Glomerular endothelial cell (primary cell): ENCODE results near the gene CYP4F8. TPM values are rescaled to one million over a fixed set of nuclear protein-coding genes. Genes with fewer than 3 reads are reported as not detected.

Experiments used
- DNase-seq: peaks from one replicate; pipeline ENCODE4 v3.0.0-alpha.2; 2011; ENCODE audit warnings: low read depth, low spot score; ENCODE audit errors: extremely low read depth
- total RNA-seq: library from RNA; depleted of rRNA; stranded (reverse); fragments of >200 nt; gene quantifications from 2 replicates; pipeline ENCODE4 v1.2.3, GENCODE V29; 2015

CYP4F8 gene
- total RNA-seq, 1 donor from 2014 or later = not detected

DNA sequence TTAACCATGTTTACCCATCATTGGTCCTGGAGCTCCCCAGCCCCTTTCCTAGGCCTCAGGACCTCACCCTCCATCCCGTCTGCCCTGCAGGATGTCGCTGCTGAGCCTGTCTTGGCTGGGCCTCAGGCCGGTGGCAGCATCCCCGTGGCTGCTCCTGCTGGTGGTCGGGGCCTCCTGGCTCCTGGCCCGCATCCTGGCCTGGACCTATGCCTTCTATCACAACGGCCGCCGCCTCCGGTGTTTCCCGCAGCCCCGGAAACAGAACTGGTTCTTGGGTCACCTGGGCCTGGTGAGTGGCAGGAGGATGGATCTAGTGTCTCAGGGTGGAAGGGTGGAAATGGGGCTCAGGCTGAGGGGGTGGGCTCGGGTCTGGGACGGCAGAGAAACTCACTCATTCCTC, 508 bp downstream of the CYP4F8 start:
- no peak for DNase-seq

DNA sequence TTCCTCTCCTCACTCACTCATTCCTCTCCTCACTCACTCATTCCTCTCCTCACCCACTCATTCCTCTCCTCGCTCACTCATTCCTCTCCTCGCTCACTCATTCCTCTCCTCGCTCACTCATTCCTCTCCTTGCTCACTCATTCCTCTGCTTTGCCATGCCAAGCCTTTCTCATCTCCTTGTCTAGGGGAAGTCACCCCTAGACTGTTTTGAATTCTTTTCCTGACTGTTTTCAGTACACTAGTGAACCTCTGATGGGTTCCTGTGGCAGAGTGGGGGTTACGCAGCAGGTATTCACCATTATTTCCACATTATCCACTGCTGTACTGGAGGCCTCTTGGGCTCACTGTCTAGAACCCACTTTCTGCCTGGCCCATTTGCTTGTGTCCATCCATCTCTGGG, 1.2 kb downstream of the CYP4F8 start:
- DNase-seq = no peak

DNA sequence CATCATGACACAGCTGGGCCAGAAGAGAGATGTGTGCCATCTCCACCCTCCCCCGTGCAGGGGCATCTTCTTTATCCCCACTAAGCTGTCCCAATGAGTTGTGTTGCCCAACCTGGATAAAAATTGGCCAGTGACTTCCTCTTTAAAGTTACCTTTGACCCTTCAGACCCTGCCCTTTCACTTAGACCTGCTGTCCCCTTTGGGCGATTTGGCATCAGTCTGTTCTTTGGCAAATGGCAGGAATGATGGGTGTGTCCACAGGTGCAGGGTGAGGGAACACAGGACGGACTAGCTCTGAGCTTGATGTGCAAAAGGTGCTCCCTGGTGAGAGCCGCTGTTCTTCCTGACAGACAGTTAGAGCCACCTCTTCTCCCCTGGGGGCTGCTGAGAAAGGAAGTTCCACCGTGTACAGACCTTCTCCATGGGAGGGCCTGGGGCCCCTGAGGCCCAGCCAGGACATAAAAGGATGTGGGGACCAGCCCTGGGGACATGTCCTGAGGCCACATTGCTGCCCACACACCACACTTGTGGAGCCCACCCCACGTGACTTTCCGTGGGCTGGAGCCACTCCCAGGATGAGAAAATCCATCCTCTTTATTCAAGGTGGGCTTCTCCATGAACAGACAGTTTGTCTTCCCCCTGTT, 1.7 kb downstream of the CYP4F8 start:
- no peak for DNase-seq

DNA sequence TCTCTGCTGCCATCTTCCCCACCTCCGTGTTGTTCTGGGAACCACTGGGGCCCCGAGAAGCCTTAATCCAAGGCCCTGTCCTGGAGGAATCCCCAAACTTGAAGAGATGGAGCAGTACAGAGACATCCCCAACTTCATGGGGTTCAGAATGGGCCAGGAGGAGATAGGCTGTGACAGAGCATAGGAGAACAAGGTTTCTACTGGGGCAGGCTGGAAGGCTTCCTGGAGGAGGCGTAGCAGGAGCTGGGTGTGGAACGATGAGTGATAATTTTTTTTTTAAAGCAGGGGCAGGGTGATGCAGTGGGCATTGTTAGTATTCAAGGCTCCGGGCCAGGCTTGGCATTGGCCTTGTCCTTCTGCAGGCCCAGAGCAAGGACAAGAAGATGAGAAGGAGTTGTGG, 3.3 kb downstream of the CYP4F8 start:
- no peak for DNase-seq

DNA sequence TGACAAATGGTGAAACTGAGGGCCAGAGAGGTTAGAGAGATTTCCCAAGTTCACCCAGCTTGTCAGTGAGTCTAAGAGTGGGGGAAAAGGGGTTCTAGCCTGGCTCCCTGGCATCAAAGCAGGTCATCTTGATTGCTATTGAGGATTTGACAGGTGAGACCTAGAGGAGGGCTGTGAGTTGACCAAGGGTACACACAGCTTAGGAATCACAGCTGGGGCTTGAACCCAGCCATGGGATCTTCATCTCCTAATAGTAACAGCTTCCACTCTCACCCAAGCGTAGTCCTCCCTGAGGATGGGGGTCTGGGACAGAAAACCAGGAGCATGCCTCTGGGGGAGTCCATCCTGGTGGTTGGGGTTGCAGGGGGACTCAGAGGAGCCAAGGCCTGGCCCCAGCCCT, 6.8 kb downstream of the CYP4F8 start:
- DNase-seq = no peak

DNA sequence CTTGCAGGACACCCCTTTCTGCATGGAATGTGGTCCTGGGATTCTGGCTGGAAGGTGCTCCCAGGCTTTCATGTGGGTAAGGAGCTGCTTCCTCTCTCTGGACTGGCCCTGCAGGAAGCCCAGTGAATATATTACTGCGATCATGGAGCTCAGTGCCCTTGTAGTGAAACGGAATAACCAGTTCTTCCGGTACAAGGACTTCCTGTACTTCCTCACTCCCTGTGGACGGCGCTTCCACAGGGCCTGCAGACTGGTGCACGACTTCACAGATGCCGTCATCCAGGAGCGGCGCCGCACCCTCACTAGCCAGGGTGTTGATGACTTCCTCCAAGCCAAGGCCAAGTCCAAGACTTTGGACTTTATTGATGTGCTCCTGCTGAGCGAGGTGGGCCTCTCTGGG, 8.0 kb downstream of the CYP4F8 start:
- DNase-seq = no peak

DNA sequence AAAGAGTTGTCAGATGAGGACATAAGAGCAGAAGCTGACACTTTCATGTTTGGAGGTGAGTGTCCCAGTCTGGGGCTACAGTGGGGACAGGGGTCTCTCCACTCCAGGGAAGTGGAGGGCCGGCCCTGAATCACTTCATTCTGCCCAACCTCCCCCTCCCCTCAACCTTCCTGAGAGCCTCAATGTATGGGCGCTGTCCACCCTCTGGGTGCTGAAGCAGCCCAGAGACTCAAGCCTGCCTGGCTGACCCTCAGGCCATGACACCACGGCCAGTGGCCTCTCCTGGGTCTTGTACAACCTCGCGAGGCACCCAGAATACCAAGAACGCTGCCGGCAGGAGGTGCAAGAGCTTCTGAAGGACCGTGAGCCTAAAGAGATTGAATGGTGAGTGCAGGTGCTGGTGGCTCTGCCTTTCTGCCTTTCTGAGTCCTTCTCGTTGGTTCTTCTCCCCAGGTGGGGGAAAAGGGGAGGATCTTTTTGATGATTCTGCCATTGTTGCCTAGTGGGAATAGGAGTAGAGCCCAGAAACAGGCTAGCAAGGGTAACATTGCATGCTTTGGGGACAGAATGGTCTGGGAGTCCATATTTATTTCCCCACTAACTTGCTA, 8.8 kb downstream of the CYP4F8 start:
- no peak for DNase-seq

DNA sequence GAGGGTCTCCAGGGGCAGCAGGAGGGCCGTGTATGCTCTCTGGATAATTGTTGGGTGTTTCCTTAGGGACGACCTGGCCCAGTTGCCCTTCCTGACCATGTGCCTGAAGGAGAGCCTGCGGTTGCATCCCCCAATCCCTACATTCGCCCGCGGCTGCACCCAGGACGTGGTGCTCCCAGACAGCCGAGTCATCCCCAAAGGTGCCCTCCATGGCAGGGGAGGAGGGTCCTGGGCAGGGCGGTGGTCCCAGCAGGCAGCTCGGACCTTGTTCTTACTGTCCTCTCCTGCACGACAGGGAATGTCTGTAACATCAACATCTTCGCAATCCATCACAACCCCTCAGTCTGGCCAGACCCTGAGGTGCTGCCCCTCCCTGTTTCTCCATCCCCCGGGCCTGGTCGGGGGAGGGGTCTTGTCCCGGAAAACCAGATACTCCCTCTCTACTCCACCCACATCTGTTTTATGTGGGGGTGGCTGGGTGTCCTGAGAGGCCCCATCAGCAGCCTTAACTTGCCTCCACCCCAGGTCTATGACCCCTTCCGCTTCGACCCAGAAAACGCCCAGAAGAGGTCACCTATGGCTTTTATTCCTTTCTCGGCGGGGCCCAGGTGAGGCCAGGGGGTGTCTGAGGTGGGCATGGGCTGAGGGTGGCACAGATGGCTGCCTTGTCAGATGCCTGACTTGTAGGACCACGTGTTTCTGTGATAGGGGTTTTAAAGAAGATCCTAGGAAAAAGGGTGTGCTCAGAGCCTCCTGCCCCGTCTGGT, 13.4 kb downstream of the CYP4F8 start:
- no peak for DNase-seq

DNA sequence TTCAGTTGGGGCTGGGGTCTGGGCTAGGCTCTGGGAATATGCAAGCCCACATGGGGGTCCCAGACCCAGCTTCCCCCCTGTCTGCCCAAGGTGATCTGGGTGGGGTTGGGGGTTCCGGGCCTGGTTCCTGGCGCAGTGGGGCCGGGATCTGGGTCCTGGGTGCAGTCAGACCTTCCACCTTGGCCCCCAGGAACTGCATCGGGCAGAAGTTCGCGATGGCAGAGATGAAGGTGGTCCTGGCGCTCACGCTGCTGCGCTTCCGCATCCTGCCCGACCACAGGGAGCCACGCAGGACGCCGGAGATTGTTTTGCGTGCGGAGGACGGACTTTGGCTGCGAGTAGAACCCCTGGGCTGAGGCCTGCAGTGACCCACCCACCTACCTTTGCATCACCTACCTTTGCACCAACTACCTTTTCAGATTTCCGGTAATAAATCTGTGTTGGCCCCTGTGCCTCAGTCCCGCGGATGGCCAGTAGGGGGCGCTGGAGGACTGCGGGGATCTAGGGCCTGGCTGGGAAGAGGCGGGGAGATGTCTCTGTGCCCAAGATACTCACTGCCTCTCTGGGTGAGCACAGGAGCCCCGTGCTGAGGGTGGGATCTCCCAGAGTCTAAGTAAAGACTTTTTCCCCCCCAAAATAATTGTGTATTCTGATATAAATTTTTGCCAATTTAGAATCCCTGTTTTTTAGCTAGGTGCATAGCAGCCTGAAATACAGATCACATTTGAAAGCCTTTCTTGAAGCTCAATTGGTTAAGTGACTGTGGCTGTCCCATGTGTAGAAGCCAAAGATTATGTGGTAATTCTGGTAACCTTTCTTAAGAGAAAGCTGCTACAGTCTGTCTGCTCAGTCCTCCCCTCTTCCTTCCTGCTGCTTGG, 14.2 kb downstream of the CYP4F8 start:
- no peak for DNase-seq

DNA sequence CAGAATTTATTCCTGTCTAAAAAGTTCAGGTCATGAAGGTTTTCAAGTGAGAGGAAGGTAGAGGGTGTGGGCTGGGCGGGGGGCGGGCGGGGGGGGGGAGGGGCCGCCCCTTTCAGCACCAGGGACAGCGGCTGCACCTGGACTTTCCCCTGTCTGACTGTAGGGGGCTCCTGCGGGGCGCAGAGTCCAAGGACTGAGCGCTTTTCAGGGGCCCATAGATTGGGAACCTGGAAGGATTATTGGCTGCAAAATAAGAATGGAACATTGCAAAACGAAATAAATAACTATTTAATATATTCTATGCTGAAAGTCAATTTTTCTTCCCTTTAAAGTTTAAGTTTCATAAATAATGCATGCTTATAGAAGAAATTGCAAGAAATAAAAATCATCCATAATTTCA, 16.8 kb downstream of the CYP4F8 start:
- no peak for DNase-seq

DNA sequence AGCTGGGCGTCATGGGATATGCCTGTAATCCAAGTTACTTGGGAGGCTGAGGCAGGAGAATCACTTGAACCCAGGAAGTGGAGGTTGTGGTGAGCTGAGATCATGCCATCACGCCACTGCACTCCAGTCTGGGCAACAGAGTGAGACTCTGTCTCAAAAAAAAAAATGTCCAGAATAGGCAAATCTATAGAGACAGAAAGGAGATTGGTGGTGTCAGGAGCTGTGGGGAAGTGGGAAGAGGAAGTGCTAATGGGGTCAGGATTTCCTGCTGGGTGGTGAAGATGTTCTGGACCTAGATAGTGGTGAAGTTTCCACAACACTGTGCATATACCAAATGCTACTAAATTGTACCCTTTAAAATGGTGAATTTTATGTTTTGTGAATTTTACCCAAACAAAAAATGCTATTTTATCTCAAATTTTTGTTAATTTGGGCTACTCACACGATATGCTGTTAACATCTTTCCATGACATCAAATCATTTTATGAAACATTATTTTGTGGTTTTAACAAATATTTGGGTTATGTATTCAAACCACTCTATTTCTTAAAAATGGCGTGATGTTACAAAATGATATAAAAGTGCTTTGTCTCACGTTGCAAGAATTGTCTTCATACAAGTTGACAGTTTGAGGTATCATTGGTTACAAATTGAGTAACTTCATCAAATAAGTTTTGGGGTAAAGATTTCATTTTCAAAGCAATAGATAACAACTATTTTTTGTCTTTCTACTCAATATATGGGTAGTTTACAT, 18.2 kb downstream of the CYP4F8 start:
- DNase-seq = no peak

DNA sequence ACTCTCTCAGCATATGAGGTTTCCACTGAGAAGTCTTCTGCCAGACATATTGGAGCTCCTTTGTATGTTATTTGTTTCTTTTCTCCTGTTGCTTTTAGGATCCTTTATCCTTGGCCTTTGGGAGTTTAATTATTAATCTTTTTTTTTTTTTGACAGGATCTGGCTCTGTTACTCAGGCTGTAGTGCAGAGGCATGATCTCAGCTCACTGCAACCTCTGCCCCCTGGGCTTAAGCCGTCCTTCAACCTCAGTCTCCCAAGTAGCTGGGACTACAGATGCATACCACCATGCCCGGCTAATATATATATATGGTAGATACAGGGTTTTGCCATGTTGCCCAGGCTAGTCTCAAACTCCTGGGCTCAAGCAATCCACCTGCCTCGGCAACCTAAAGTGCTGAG, 19.1 kb downstream of the CYP4F8 start:
- no peak for DNase-seq

DNA sequence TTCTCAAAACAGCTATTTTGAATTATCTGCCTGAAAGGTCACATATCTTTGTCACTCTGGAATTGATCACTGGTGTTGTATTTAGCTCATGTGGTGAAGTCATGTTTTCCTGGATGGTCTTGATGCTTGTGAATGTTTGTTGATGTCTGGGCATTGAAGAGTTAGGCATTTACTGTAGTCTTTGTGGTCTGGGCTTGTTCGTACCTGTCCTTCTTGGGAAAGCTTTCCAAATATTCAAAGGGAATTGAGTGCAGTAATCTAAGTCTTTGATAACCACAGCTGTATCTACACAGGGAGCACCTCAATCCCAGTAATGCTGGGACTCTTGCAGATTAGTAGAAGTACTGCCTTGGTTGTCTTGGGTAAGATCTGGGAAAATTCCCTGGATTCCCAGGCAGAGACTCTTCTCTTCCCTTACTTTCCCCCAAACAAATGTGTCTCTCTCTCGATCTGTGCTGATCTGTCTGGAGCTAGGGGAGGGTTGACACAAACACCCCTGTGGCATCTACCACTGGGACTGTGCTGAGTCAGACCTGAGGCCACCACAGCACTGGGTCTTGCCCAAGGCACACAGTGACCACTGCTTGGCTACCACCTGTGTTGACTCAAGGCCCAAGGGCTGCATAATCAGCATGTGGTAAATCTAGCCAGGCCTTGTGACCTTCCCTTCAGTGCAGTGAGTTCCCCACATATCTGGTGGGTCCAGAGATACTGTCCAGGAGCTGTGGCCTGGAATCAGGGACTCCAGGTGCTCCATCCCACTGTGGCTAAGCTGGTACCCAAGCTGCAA, 20.2 kb downstream of the CYP4F8 start:
- no peak for DNase-seq

DNA sequence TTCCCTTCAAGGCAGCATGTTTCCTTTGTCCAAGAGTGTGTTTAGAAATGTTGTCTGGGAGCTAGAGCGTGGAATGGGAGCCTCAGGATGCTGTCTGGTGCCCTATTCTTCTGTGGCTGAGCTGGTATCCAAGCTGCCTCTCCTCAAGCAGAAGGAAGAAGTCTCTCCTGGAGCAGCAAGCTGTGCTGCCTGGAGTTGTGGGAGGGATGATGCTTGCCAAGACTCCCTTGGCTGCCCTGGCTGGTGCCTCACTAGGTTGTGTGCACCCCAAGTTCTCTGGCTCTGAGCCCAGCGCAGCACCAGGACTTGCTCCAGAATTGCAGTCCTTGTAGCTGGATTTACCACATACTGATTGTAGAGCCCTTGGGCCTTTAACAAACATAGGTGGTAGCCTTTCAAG, 21.0 kb downstream of the CYP4F8 start:
- DNase-seq = no peak

DNA sequence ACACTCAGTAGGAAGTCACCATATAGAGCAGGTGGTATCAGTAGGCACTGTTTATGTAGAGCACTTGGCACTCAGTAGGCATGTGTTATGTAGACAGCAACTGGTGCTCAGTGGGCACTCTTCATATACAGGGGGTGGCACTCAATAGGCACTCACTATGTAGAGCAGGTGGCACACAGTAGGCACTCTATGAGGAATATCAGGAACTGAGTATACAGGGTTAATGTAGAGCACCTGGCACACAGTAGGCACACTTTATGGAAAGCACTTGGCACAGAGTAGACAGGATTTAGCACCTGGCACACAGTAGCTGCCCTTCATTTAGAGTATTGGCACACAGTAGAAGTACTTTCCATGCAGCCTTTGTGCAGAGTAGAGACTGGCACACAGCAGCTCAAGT, 24.6 kb downstream of the CYP4F8 start:
- no peak for DNase-seq

DNA sequence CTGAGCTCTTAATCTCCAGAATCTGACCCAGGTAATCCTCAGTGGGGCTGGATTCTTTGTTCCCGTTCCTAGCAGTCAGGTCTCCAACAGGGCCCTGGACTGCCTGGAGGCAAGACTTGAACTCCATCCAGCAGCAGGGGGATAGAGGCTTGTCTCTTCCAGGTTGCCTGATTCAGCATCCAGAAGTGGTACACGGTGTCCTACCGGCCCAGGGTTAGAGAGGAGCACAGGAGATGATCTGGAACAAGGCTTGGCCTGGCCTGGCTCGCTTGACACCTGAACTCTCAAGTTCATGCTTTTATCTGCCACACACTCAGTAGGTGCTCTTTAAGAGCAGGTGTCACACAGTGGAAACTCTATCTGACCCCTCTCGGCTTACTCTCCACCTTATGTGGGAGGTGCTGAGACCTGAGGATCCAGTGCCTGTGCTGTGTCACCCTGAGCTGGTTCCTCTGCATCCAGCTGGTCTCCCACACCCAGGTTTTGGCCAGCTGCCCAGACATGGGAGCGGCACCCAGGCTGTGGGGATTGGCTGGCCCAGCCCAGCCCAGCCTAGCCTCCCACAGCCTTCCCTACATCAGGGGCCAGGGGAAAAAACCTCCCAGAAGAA, 25.4 kb downstream of the CYP4F8 start, which contains the start of gene CYP4F3:
CYP4F3 (plus strand) TSS at position 604 of the 610 bp plus-strand sequence. CDS start 519 bp downstream, outside the sequence.
- DNase-seq = no peak

DNA sequence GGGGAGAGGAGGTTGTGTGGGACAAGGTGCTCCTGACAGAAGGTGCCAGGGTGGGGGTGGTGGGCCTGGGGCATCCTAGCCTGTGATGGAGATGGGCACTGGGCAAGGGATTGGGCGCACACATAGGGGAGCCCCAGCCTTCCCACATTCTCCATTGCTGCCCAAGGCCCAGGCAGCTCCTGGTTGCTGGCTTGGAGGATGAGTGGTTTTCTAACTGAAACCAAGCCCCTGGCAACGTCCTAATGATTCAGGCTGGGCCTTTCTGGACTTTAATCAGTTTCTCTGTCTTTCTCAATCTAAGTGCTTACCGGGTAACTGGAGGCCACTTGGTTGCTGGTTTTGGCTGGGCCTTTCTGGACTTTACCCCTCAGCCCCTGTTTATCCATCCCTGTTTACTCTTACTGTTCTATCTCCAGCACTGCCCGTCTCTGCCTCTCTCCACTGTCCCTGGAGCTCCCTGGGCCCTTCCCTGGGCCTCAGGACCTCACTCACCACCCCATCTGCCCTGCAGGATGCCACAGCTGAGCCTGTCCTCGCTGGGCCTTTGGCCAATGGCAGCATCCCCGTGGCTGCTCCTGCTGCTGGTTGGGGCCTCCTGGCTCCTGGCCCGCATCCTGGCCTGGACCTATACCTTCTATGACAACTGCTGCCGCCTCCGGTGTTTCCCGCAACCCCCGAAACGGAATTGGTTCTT, 26.0 kb downstream of the CYP4F8 start:
- DNase-seq = no peak

DNA sequence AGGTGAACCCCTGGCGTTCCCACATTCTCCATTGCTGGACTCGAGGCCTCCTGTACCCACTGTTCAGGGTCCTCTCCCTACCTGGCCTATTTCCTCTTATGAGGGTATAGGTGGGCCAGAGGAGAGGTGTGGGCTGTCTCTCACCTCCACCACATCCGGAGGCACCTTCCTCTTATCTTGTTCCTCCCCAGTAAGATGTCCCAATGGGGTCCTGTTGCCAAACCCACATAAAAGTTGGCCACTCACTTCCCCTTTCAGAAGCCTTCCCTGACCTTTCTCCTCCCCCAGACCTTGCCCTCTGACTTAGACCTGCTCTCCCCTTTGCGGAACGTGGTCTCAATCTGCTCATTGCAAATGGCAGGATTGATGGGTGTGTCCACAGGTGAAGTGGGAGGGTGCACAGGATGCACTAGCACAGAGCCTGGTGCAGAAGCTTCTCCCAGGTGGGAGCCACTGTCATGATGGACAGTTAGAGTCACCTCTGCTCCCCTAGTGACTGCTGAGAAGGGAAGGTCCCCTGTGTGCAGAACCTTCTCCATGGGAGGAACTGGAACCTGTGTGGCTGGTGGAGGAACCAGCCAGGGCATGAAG, 27.0 kb downstream of the CYP4F8 start:
- DNase-seq = no peak
